Measurements from ENCODE around the gene HEXB.
A peak's percentile ranks its signal among the peaks of the same experiment; 100 is the strongest.
"Not testable (repeated sequence)": the region's sequence is repeated elsewhere in the genome, so short reads cannot be mapped to it uniquely, and the experiment has no call there.

The HEXB gene

GRCh38 chr5:74665816-74666215 is 19.2 kb upstream of the HEXB start:
- no peak overlapping the region for H2AFZ ChIP-seq (ENCODE audit: low read depth, low read length)
- H3K27me3 ChIP-seq (ENCODE audit: insufficient read depth, low read length): no peaks in the 10 kb centered on the region
- no peak overlapping the region for H3K4me3 ChIP-seq (ENCODE audit: low read length)
- no peaks in the 10 kb centered on the region for H3K9me3 ChIP-seq (ENCODE audit: low read length)
- H3K4me1 ChIP-seq (ENCODE audit: insufficient read depth, low read length): peaks cover 2% of the 10 kb centered on the region
- no peaks in the 10 kb centered on the region for H3K36me3 ChIP-seq (ENCODE audit: insufficient read depth, low read length)

GRCh38 chr5:74667396-74667795 is 17.6 kb upstream of the HEXB start:
- no peak overlapping the region for H2AFZ ChIP-seq (ENCODE audit: low read depth, low read length)
- H3K36me3 ChIP-seq (ENCODE audit: insufficient read depth, low read length): no peaks in the 10 kb centered on the region
- no peaks in the 10 kb centered on the region for H3K27me3 ChIP-seq (ENCODE audit: insufficient read depth, low read length)
- no peak overlapping the region for H3K4me3 ChIP-seq (ENCODE audit: low read length)
- no peaks in the 10 kb centered on the region for H3K9me3 ChIP-seq (ENCODE audit: low read length)
- no peaks in the 10 kb centered on the region for H3K4me1 ChIP-seq (ENCODE audit: insufficient read depth, low read length)

- Histone ChIP-seq H3K36me3 (ENCODE audit: insufficient read depth, low read length) (no peaks in the 10 kb centered on the region), H3K4me1 (ENCODE audit: insufficient read depth, low read length) (no peaks in the 10 kb centered on the region), H3K9me3 (ENCODE audit: low read length) (no peaks in the 10 kb centered on the region), H2AFZ (ENCODE audit: low read depth, low read length) (no peak overlapping the region), H3K27me3 (ENCODE audit: insufficient read depth, low read length) (no peaks in the 10 kb centered on the region), H3K4me3 (ENCODE audit: low read length) (no peak overlapping the region)
Observed at GRCh38 chr5:74669821-74670220, 15.2 kb upstream of the HEXB start.

GRCh38 chr5:74670396-74671038 is 14.5 kb upstream of the HEXB start:
- Histone ChIP-seq H3K36me3 (ENCODE audit: insufficient read depth, low read length) (no peaks in the 10 kb centered on the region), H3K4me3 (ENCODE audit: low read length) (no peak overlapping the region), H3K27me3 (ENCODE audit: insufficient read depth, low read length) (no peaks in the 10 kb centered on the region), H3K4me1 (ENCODE audit: insufficient read depth, low read length) (no peaks in the 10 kb centered on the region), H2AFZ (ENCODE audit: low read depth, low read length) (no peak overlapping the region), H3K9me3 (ENCODE audit: low read length) (no peaks in the 10 kb centered on the region)

GRCh38 chr5:74672215-74672877 is 12.7 kb upstream of the HEXB start:
- H3K9me3 ChIP-seq (ENCODE audit: low read length): no peaks in the 10 kb centered on the region
- H3K4me3 ChIP-seq (ENCODE audit: low read length): no peak overlapping the region
- no peaks in the 10 kb centered on the region for H3K4me1 ChIP-seq (ENCODE audit: insufficient read depth, low read length)
- H3K36me3 ChIP-seq (ENCODE audit: insufficient read depth, low read length): no peaks in the 10 kb centered on the region
- H3K27me3 ChIP-seq (ENCODE audit: insufficient read depth, low read length): no peaks in the 10 kb centered on the region
- no peak overlapping the region for H2AFZ ChIP-seq (ENCODE audit: low read depth, low read length)

GRCh38 chr5:74673011-74673790 is 11.8 kb upstream of the HEXB start:
- Histone ChIP-seq H3K9me3 (ENCODE audit: low read length) (no peaks in the 10 kb centered on the region), H3K36me3 (ENCODE audit: insufficient read depth, low read length) (no peaks in the 10 kb centered on the region), H3K4me3 (ENCODE audit: low read length) (no peak overlapping the region), H3K4me1 (ENCODE audit: insufficient read depth, low read length) (no peaks in the 10 kb centered on the region), H2AFZ (ENCODE audit: low read depth, low read length) (no peak overlapping the region), H3K27me3 (ENCODE audit: insufficient read depth, low read length) (no peaks in the 10 kb centered on the region)

GRCh38 chr5:74676466-74676865 is 8.6 kb upstream of the HEXB start:
- not testable (repeated sequence) for H3K9me3 ChIP-seq (ENCODE audit: low read length); H3K36me3 ChIP-seq (ENCODE audit: insufficient read depth, low read length); H2AFZ ChIP-seq (ENCODE audit: low read depth, low read length); H3K4me3 ChIP-seq (ENCODE audit: low read length); H3K27me3 ChIP-seq (ENCODE audit: insufficient read depth, low read length); H3K4me1 ChIP-seq (ENCODE audit: insufficient read depth, low read length)

GRCh38 chr5:74678123-74678522 is 6.9 kb upstream of the HEXB start:
- not testable (repeated sequence) for H3K36me3 ChIP-seq (ENCODE audit: insufficient read depth, low read length); H3K4me1 ChIP-seq (ENCODE audit: insufficient read depth, low read length); H2AFZ ChIP-seq (ENCODE audit: low read depth, low read length); H3K9me3 ChIP-seq (ENCODE audit: low read length); H3K27me3 ChIP-seq (ENCODE audit: insufficient read depth, low read length); H3K4me3 ChIP-seq (ENCODE audit: low read length)

GRCh38 chr5:74679300-74679699 is 5.7 kb upstream of the HEXB start:
- H3K4me1 ChIP-seq (ENCODE audit: insufficient read depth, low read length); H3K4me3 ChIP-seq (ENCODE audit: low read length); H3K36me3 ChIP-seq (ENCODE audit: insufficient read depth, low read length); H2AFZ ChIP-seq (ENCODE audit: low read depth, low read length); H3K27me3 ChIP-seq (ENCODE audit: insufficient read depth, low read length); H3K9me3 ChIP-seq (ENCODE audit: low read length): not testable (repeated sequence)

- no peaks in the 10 kb centered on the region for H3K27me3 ChIP-seq (ENCODE audit: insufficient read depth, low read length)
- no peak overlapping the region for H2AFZ ChIP-seq (ENCODE audit: low read depth, low read length)
- H3K4me1 ChIP-seq (ENCODE audit: insufficient read depth, low read length): no peaks in the 10 kb centered on the region
- no peak overlapping the region for H3K4me3 ChIP-seq (ENCODE audit: low read length)
- no peaks in the 10 kb centered on the region for H3K36me3 ChIP-seq (ENCODE audit: insufficient read depth, low read length)
- no peaks in the 10 kb centered on the region for H3K9me3 ChIP-seq (ENCODE audit: low read length)
Observed at GRCh38 chr5:74679966-74680365, 5.1 kb upstream of the HEXB start.

GRCh38 chr5:74685979-74686631 is 1.1 kb downstream of the HEXB start:
- peak overlapping the region; percentile 93 for H2AFZ ChIP-seq (ENCODE audit: low read depth, low read length)
- peaks cover 5% of the 10 kb centered on the region for H3K4me1 ChIP-seq (ENCODE audit: insufficient read depth, low read length)
- no peaks in the 10 kb centered on the region for H3K9me3 ChIP-seq (ENCODE audit: low read length)
- no peaks in the 10 kb centered on the region for H3K36me3 ChIP-seq (ENCODE audit: insufficient read depth, low read length)
- peak overlapping the region; percentile 58 for H3K4me3 ChIP-seq (ENCODE audit: low read length)
- H3K27me3 ChIP-seq (ENCODE audit: insufficient read depth, low read length): no peaks in the 10 kb centered on the region

- Histone ChIP-seq H3K9me3 (ENCODE audit: low read length) (no peaks in the 10 kb centered on the region), H3K27me3 (ENCODE audit: insufficient read depth, low read length) (no peaks in the 10 kb centered on the region), H3K36me3 (ENCODE audit: insufficient read depth, low read length) (peaks cover 5% of the 10 kb centered on the region), H3K4me1 (ENCODE audit: insufficient read depth, low read length) (peaks cover 5% of the 10 kb centered on the region), H2AFZ (ENCODE audit: low read depth, low read length) (no peak overlapping the region), H3K4me3 (ENCODE audit: low read length) (no peak overlapping the region)
Observed at GRCh38 chr5:74686962-74687751, 2.1 kb downstream of the HEXB start.

Data from neuron (in vitro differentiated cells).